HepG2 (cell line): ENCODE measurements around the gene ESRRG.

Source experiments
- BORCS8-MEF2B ChIP-seq: sonication (generic); formaldehyde crosslinking; IDR thresholded peaks from 2 replicates; pipeline ENCODE4 v1.8.0; 2022; ENCODE audit warnings: mild to moderate bottlenecking, missing genetic modification reagents
- EP300 ChIP-seq, 3 experiments: sonication (generic) in 1 of 3; formaldehyde crosslinking in 1 of 3; IDR thresholded peaks; 2 replicates each; pipeline versions ENCODE4 v1.5.1 to v1.6.1; 2011 to 2020; ENCODE audit warnings: low read depth in 2 of 3, low read length in 2 of 3, borderline replicate concordance in 1 of 3, improper control_type of control experiment in 1 of 3, mild to moderate bottlenecking in 1 of 3, missing genetic modification reagents in 1 of 3, moderate library complexity in 1 of 3
- FOSL2 ChIP-seq: sonication (generic); formaldehyde crosslinking; IDR thresholded peaks from 2 replicates; pipeline ENCODE4 v1.4.0; 2020; ENCODE audit warnings: missing genetic modification reagents
- HOMEZ ChIP-seq: IDR thresholded peaks from 2 replicates; pipeline ENCODE4 v1.6.1; 2016; ENCODE audit warnings: low read depth
- MAZ ChIP-seq, 2 experiments: sonication (generic) in 1 of 2; formaldehyde crosslinking in 1 of 2; IDR thresholded peaks; 2 replicates each; pipeline versions ENCODE4 v1.5.0 to v1.6.1; 2012 to 2020; ENCODE audit warnings: low read depth in 2 of 2, mild to moderate bottlenecking in 2 of 2, borderline replicate concordance in 1 of 2, improper control_type of control experiment in 1 of 2, low read length in 1 of 2, missing genetic modification reagents in 1 of 2, moderate library complexity in 1 of 2
- POLR2A ChIP-seq, 2 experiments: IDR thresholded peaks; 2 replicates each; pipeline ENCODE4 v1.6.1; 2011; ENCODE audit warnings: low read depth in 2 of 2, low read length in 2 of 2, mild to moderate bottlenecking in 1 of 2, moderate library complexity in 1 of 2; ENCODE audit not compliant: insufficient read depth in 1 of 2
- SMC3 ChIP-seq: IDR thresholded peaks from 2 replicates; pipeline ENCODE4 v1.6.1; 2011; ENCODE audit warnings: low read length, improper control_type of control experiment
- ZZZ3 ChIP-seq: sonication (generic); formaldehyde crosslinking; IDR thresholded peaks from 2 replicates; pipeline ENCODE4 v1.4.0; 2020; ENCODE audit warnings: missing genetic modification reagents, mild to moderate bottlenecking, borderline replicate concordance
- TF ChIP-seq, protein P1 (sequence below): sonication (generic); formaldehyde crosslinking; IDR thresholded peaks from 2 replicates; pipeline ENCODE4 v1.8.0; 2022; ENCODE audit warnings: missing genetic modification reagents, mild to moderate bottlenecking, moderate library complexity, borderline replicate concordance

- TF ChIP-seq BORCS8-MEF2B (CRISPR knock-in tag) (no peak), FOSL2 (CRISPR knock-in tag) (no peak), MAZ (IDR thresholded peaks at IDR 0.05; ENCODE audit: borderline replicate concordance, low read depth, low read length) (no peak), MAZ (CRISPR knock-in tag; IDR thresholded peaks at IDR 0.05; ENCODE audit: low read depth) (no peak), ZZZ3 (CRISPR knock-in tag) (no peak), HOMEZ (CRISPR knock-in tag) (no peak), EP300 (IDR thresholded peaks at IDR 0.05; ENCODE audit: low read depth in 2 of 2, low read length in 2 of 2) (no peak), EP300 (CRISPR knock-in tag; IDR thresholded peaks at IDR 0.05; ENCODE audit: borderline replicate concordance) (no peak), SMC3 (no peak), POLR2A (IDR thresholded peaks at IDR 0.05; ENCODE audit: insufficient read depth in 1 of 2, low read depth in 2 of 2, low read length in 2 of 2) (no peak)
- TF ChIP-seq, protein P1, sequence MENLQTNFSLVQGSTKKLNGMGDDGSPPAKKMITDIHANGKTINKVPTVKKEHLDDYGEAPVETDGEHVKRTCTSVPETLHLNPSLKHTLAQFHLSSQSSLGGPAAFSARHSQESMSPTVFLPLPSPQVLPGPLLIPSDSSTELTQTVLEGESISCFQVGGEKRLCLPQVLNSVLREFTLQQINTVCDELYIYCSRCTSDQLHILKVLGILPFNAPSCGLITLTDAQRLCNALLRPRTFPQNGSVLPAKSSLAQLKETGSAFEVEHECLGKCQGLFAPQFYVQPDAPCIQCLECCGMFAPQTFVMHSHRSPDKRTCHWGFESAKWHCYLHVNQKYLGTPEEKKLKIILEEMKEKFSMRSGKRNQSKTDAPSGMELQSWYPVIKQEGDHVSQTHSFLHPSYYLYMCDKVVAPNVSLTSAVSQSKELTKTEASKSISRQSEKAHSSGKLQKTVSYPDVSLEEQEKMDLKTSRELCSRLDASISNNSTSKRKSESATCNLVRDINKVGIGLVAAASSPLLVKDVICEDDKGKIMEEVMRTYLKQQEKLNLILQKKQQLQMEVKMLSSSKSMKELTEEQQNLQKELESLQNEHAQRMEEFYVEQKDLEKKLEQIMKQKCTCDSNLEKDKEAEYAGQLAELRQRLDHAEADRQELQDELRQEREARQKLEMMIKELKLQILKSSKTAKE (CRISPR knock-in tag), result no peak
These were observed 57.4 kb downstream of the ESRRG start for GRCh38 chr1:216665856-216666255.
